ENCODE data around the gene PIK3R6. TPM values are rescaled to one million over a fixed set of nuclear protein-coding genes. Genes with fewer than 3 reads are reported as not detected.
"Not testable (repeated sequence)": the region's sequence is repeated elsewhere in the genome, so short reads cannot be mapped to it uniquely, and the experiment has no call there.

PIK3R6 gene
- total and polyA plus RNA-seq, 2 donors: 0.79 to 0.95 TPM

DNA sequence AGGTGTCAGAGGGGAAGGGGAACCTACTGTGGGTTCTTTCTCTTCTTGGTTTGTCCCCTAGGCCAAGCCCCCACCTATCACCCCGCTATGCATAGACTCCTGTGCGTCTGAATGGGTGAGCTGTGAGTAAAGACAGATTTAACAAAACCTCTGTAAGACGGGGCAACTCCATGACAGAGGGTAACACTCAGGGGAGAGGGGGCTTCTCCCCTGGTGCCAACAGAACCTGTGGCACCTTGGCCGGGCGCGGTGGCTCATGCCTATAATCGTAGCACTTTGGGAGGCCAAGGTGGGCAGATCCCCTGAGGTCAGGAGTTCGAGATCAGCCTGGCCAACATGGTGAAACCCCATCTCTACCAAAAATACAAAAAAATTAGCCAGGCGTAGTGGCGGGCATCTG is 62.1 kb downstream of the PIK3R6 start:
- not testable (repeated sequence) for H3K36me3 ChIP-seq (ENCODE audit: insufficient read depth); H3K4me3 ChIP-seq (ENCODE audit: low read depth, low read length); H3K4me1 ChIP-seq (ENCODE audit: insufficient read depth); DNase-seq (ENCODE audit: extremely low spot score); H3K27ac ChIP-seq (ENCODE audit: low read depth)
- WGBS: 89% methylated on average over 10 of the region's 10 CpGs

- Histone ChIP-seq H3K27ac (ENCODE audit: low read depth) (no peak overlapping the region), H3K4me3 (ENCODE audit: low read depth, low read length) (no peak overlapping the region), H3K4me1 (ENCODE audit: insufficient read depth) (no peaks in the 10 kb centered on the region), H3K36me3 (ENCODE audit: insufficient read depth) (no peaks in the 10 kb centered on the region)
- no peak for DNase-seq (ENCODE audit: extremely low spot score)
- 74% methylated on average over 19 of the region's 19 CpGs for WGBS
These were observed 63.7 kb downstream of the PIK3R6 start for GRCh38 chr17:8803531-8804420.

GRCh38 chr17:8801135-8801840 is 66.2 kb downstream of the PIK3R6 start:
- no peaks in the 10 kb centered on the region for H3K36me3 ChIP-seq (ENCODE audit: insufficient read depth)
- no peaks in the 10 kb centered on the region for H3K4me1 ChIP-seq (ENCODE audit: insufficient read depth)
- H3K4me3 ChIP-seq (ENCODE audit: low read depth, low read length): no peak overlapping the region
- WGBS: 84% methylated on average over 6 of the region's 6 CpGs
- no peak overlapping the region for H3K27ac ChIP-seq (ENCODE audit: low read depth)
- no peak for DNase-seq (ENCODE audit: extremely low spot score)

GRCh38 chr17:8800656-8801055 is 66.8 kb downstream of the PIK3R6 start:
- Histone ChIP-seq H3K4me3 (ENCODE audit: low read depth, low read length) (no peak overlapping the region), H3K27ac (ENCODE audit: low read depth) (no peak overlapping the region), H3K36me3 (ENCODE audit: insufficient read depth) (no peaks in the 10 kb centered on the region), H3K4me1 (ENCODE audit: insufficient read depth) (no peaks in the 10 kb centered on the region)
- DNase-seq (ENCODE audit: extremely low spot score): no peak
- WGBS: 79% methylated on average over 2 of the region's 2 CpGs

DNA sequence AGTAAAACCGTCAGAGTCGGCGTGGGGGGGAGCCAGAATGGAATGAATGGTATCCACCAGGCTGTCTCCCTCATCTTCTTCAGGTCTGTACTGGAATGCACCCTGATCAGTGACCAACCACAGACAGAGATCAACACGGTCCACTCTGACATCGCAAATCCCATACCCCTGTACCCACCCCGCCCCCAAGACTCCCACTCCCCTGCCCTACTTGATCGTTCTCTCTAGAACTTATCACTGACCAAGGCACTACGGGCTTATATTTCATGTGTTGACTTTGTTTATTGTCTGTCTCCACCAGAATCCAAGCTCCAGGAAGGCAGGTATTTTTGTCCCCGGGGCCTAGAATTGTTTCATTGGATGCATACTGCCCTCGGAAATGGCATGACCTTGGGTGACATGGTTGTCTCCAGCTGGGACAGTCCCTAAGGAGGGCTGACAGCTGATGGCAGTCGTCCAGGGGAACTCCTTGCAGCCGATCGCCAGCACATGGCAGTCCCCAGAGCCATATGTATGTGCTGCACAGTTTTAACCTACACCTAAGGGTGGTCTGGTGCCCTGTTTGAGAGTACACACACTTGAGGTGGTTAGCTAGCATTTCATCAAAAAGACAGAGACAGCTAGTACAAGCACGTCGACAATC is 67.8 kb downstream of the PIK3R6 start:
- no peak overlapping the region for H3K4me3 ChIP-seq (ENCODE audit: low read depth, low read length)
- 53% methylated on average over 15 of the region's 15 CpGs for WGBS
- H3K4me1 ChIP-seq (ENCODE audit: insufficient read depth): no peaks in the 10 kb centered on the region
- H3K36me3 ChIP-seq (ENCODE audit: insufficient read depth): no peaks in the 10 kb centered on the region
- DNase-seq (ENCODE audit: extremely low spot score): no peak
- H3K27ac ChIP-seq (ENCODE audit: low read depth): no peak overlapping the region

- no peak within 1 kb of the TSS for H3K27ac ChIP-seq (ENCODE audit: low read depth)
- WGBS: 18% methylated on average over 61 of the region's 62 CpGs
- H3K36me3 ChIP-seq (ENCODE audit: insufficient read depth): no peaks in the 10 kb centered on the region
- no peak within 1 kb of the TSS for H3K4me3 ChIP-seq (ENCODE audit: low read depth, low read length)
- DNase-seq (ENCODE audit: extremely low spot score): no peak
- H3K4me1 ChIP-seq (ENCODE audit: insufficient read depth): no peaks in the 10 kb centered on the region
These were observed 68.5 kb downstream of the PIK3R6 start, which contains the start of gene MFSD6L for GRCh38 chr17:8798846-8799569. Gene MFSD6L, minus strand, starts transcription at chr17:8799365. Its CDS starts 245 bp downstream, at chr17:8799120.

- H3K27ac ChIP-seq (ENCODE audit: low read depth): no peak overlapping the region
- no peaks in the 10 kb centered on the region for H3K36me3 ChIP-seq (ENCODE audit: insufficient read depth)
- no peak overlapping the region for H3K4me3 ChIP-seq (ENCODE audit: low read depth, low read length)
- no peak for DNase-seq (ENCODE audit: extremely low spot score)
- 53% methylated on average over 23 of the region's 23 CpGs for WGBS
- no peaks in the 10 kb centered on the region for H3K4me1 ChIP-seq (ENCODE audit: insufficient read depth)
These were observed 69.2 kb downstream of the PIK3R6 start for GRCh38 chr17:8798176-8798845.

DNA sequence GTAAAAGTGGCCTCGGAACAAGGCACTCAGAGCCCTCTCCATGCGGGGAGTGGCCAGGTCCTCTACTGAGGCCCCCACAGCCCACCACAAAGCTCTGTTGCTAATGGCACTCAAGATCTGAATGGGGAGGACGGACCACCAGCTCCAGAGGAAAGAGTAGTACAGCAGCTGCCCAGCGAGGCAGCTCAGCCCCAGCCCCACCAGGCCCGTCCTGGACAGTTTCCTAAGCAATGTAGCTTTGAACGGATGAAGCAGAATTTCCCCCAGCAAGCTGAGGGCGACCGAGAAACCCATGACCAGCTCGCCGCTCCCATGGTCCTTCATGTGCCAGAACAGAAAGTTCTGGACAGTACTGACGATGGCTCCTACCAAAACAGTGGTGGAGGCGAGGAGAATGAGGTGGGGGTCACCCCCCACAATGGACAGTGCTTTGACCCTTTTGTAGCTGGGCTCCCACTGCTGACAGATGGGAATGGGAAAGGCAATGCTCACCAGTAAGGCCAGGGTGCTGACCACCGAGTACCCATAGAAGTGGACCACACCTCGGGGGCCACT is 69.8 kb downstream of the PIK3R6 start:
- no peak for DNase-seq (ENCODE audit: extremely low spot score)
- H3K4me3 ChIP-seq (ENCODE audit: low read depth, low read length): no peak overlapping the region

DNA sequence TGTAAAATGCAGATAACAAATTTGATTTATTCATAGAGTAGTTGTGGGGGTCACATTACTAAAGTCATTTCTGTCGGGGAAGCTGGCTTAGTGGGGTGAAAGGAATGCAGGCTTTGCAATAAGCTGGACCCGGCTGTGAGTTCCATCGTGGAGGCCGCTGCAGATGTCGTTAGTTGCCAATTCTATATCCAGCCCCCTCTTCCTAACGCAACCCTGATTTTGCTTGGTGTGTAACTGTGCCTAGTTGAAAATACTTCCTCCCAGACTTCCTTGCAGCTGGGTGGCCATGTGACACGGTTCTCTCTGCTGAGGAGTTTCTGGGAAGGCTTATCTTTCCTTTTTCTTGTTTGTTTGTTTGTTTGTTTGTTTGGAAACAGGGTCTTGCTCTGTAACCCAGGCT is 72.8 kb downstream of the PIK3R6 start:
- Histone ChIP-seq H3K27ac (ENCODE audit: low read depth) (no peak overlapping the region), H3K36me3 (ENCODE audit: insufficient read depth) (no peaks in the 10 kb centered on the region), H3K4me3 (ENCODE audit: low read depth, low read length) (no peak overlapping the region), H3K4me1 (ENCODE audit: insufficient read depth) (no peaks in the 10 kb centered on the region)
- 59% methylated on average over 7 of the region's 7 CpGs for WGBS
- no peak for DNase-seq (ENCODE audit: extremely low spot score)

More for the DNA sequence above, 69.8 kb downstream of the PIK3R6 start:
- 78% methylated on average over 14 of the region's 14 CpGs for WGBS
- no peaks in the 10 kb centered on the region for H3K4me1 ChIP-seq (ENCODE audit: insufficient read depth)
- no peak overlapping the region for H3K27ac ChIP-seq (ENCODE audit: low read depth)
- H3K36me3 ChIP-seq (ENCODE audit: insufficient read depth): no peaks in the 10 kb centered on the region

GRCh38 chr17:8793649-8794048 is 73.8 kb downstream of the PIK3R6 start:
- DNase-seq (ENCODE audit: extremely low spot score): no peak
- WGBS: 64% methylated on average over 2 of the region's 2 CpGs

GRCh38 chr17:8792646-8793045 is 74.8 kb downstream of the PIK3R6 start:
- Histone ChIP-seq H3K4me1 (ENCODE audit: insufficient read depth) (no peaks in the 10 kb centered on the region), H3K27ac (ENCODE audit: low read depth) (no peak overlapping the region), H3K4me3 (ENCODE audit: low read depth, low read length) (no peak overlapping the region), H3K36me3 (ENCODE audit: insufficient read depth) (no peaks in the 10 kb centered on the region)
- 62% methylated on average over 6 of the region's 6 CpGs for WGBS
- DNase-seq (ENCODE audit: extremely low spot score): no peak

More at GRCh38 chr17:8793649-8794048, 73.8 kb downstream of the PIK3R6 start:
- H3K36me3 ChIP-seq (ENCODE audit: insufficient read depth): no peaks in the 10 kb centered on the region
- H3K4me3 ChIP-seq (ENCODE audit: low read depth, low read length): no peak overlapping the region
- no peak overlapping the region for H3K27ac ChIP-seq (ENCODE audit: low read depth)
- H3K4me1 ChIP-seq (ENCODE audit: insufficient read depth): no peaks in the 10 kb centered on the region

DNA sequence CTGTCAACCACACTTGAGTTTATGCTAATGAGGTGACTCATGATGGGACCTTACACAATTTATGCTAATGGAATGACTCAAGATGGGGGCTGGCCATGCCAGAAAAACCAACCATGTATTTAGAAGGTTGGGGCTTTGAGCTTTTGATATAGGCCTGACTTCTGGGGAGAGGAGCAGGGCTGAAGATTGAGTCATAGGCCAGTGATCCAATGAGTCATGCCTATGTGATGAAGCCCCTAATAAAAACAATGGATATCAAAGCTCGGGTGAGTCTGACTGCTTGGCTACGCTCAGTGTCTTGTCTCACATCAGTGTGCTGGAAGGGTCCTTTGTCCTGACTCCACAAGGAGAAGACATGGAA is 75.6 kb downstream of the PIK3R6 start:
- DNase-seq (ENCODE audit: extremely low spot score): no peak
- 72% methylated on average over 2 of the region's 2 CpGs for WGBS
- Histone ChIP-seq H3K4me1 (ENCODE audit: insufficient read depth) (no peaks in the 10 kb centered on the region), H3K36me3 (ENCODE audit: insufficient read depth) (no peaks in the 10 kb centered on the region), H3K4me3 (ENCODE audit: low read depth, low read length) (no peak overlapping the region), H3K27ac (ENCODE audit: low read depth) (no peak overlapping the region)
